ENCODE data around the gene CFAP53. TPM values are rescaled to one million over a fixed set of nuclear protein-coding genes. Genes with fewer than 3 reads are reported as not detected.

Gene CFAP53
- polyA plus RNA-seq, 1 of the 3 experiments (the other 2 are of a cell fraction): 1.6 TPM

DNA sequence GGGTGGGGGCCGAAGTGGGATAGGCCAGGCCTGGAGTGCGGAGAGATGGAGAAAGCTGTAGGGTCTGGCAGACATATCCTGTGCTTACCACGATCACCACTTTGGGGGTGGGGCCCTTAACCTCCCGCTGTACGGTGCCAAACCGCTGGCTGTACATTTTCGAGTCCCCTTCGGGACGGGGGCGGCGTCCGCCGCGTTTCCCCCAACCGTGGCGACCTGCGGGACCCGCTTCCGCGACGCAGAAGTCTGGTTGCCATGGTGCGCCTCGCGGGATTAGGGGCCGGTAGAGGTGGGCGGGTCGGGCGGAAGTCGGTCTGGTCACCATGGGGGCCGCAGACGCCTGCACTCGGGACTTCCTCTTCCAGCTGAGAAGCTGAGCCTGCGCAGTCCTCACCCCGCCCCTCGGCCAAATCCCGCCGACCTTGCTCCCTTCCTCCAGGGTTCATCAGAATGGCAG lies at the start of gene CFAP53 (continued):
- TF ChIP-seq RFX5 (IDR thresholded peaks at IDR 0.05; ENCODE audit: low read length): no peak
- no peak for TF ChIP-seq RXRA (IDR thresholded peaks at IDR 0.05; ENCODE audit: borderline replicate concordance, low read depth)
- TF ChIP-seq SIN3A (IDR thresholded peaks at IDR 0.05; ENCODE audit: borderline replicate concordance, low read depth, low read length): peak; percentile 82; the same call in 1 of the 2 replicates
- no peak for TF ChIP-seq TCF12 (IDR thresholded peaks at IDR 0.05)
- no peak for TF ChIP-seq JUND (IDR thresholded peaks at IDR 0.05)
- TF ChIP-seq MXI1 (IDR thresholded peaks at IDR 0.05; ENCODE audit: low read depth, low read length): peak; percentile 93
- TF ChIP-seq, protein P1, sequence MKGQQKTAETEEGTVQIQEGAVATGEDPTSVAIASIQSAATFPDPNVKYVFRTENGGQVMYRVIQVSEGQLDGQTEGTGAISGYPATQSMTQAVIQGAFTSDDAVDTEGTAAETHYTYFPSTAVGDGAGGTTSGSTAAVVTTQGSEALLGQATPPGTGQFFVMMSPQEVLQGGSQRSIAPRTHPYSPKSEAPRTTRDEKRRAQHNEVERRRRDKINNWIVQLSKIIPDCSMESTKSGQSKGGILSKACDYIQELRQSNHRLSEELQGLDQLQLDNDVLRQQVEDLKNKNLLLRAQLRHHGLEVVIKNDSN (IDR thresholded peaks at IDR 0.05; ENCODE audit: borderline replicate concordance, low read depth): no peak
- peak; percentile 98 for TF ChIP-seq CHD2 (IDR thresholded peaks at IDR 0.05; ENCODE audit: low read length, partially characterized antibody)
- TF ChIP-seq RCOR1 (IDR thresholded peaks at IDR 0.05; ENCODE audit: low read length): 0 out of 2 replicates have a peak, but pooled peaks have one; percentile 9
- TF ChIP-seq, protein P2, sequence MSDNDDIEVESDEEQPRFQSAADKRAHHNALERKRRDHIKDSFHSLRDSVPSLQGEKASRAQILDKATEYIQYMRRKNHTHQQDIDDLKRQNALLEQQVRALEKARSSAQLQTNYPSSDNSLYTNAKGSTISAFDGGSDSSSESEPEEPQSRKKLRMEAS (IDR thresholded peaks at IDR 0.05; ENCODE audit: low read depth): no peak
- TF ChIP-seq GATA2 (CRISPR knock-in tag; IDR thresholded peaks at IDR 0.05): no peak
- no peak for TF ChIP-seq FOXJ3 (CRISPR knock-in tag; IDR thresholded peaks at IDR 0.05)
- peak; percentile 85 for TF ChIP-seq GABPA (IDR thresholded peaks at IDR 0.05; ENCODE audit: low read depth)
- peak; percentile 81; the same call in 1 of the 2 replicates for TF ChIP-seq POLR2AphosphoS5 (IDR thresholded peaks at IDR 0.05; ENCODE audit: low read depth, low read length)

DNA sequence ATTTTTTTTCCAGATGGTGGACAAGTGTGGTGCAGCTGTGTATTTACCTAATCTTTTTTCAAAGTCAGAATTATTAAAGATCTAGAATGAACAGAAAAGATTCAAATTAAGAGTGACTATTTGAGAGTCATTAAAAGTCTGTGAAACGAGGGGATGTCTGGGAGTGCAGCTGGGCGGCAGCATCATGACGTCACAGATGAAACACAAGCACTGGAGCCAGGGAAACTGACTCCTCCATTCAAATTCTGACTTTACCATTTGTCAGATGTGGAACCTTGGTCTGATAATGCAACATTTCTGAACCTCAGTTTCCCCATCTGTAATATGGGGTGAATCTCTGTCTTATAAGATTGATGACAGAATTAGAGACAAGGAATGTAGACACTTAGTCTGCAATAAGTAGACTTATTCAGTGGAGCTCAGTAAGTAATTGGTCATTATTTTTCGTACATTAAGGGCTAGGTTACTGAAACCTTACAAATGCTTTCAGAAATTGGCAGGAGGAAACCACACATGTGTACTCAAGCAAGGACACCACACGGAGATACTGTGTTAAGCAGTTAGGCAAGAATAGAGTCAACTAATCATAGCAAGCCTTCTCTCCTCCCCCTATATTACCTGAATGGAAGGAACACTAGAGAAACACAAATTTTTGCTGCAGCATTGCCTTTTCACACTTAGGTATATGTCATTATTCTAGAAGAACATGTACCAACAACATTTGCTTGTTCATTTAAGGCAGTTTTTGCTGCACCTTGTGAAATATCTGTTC lies 49.0 kb upstream of the CFAP53 start:
- no peaks in the 10 kb centered on the region for H3K4me1 ChIP-seq (ENCODE audit: control insufficient read depth in 1 of 2, insufficient read depth in 2 of 2, low read depth in 1 of 2, low read length in 1 of 2)
- H2AFZ ChIP-seq (ENCODE audit: low read depth): peak overlapping the region; percentile 46; the same call in 1 of the 2 replicates
- no peak overlapping the region for H3K27ac ChIP-seq (ENCODE audit: low read depth in 2 of 2, low read length in 1 of 2)
- H3F3A ChIP-seq (replicated peaks; ENCODE audit: insufficient read depth): no peaks in the 10 kb centered on the region
- POLR2A ChIA-PET: no interaction called here
- no peaks in the 10 kb centered on the region for H3K27me3 ChIP-seq (ENCODE audit: insufficient read depth)
- H3K9me2 ChIP-seq: no peaks in the 10 kb centered on the region
- no peaks in the 10 kb centered on the region for H3K36me3 ChIP-seq (replicated peaks in 1 of 2; ENCODE audit: control insufficient read depth in 1 of 2, insufficient read depth in 2 of 2, low read length in 1 of 2)
- no peak overlapping the region for H3K4me2 ChIP-seq
- 22% methylated on average over 5 of the region's 5 CpGs for WGBS (ENCODE audit: low lambda C conversion rate)
- no peaks in the 10 kb centered on the region for H4K20me1 ChIP-seq (ENCODE audit: insufficient read depth)
- no peaks in the 10 kb centered on the region for H3K79me2 ChIP-seq (ENCODE audit: insufficient read depth)
- no peaks in the 10 kb centered on the region for H3K9me3 ChIP-seq
- no peak for DNase-seq
- no peak overlapping the region for H3K4me3 ChIP-seq (ENCODE audit: low read depth in 2 of 2, low read length in 1 of 2)
- H3K9ac ChIP-seq: no peak overlapping the region
- CTCF ChIA-PET: interaction anchor here (1.2 kb wide), 1 partner anchor 42 kb away, joined by 5 read pairs; no protein-coding TSS in a partner anchor
- TF ChIP-seq MEF2A (IDR thresholded peaks at IDR 0.05; ENCODE audit: borderline replicate concordance, low read depth): no peak
- TF ChIP-seq, protein P3, sequence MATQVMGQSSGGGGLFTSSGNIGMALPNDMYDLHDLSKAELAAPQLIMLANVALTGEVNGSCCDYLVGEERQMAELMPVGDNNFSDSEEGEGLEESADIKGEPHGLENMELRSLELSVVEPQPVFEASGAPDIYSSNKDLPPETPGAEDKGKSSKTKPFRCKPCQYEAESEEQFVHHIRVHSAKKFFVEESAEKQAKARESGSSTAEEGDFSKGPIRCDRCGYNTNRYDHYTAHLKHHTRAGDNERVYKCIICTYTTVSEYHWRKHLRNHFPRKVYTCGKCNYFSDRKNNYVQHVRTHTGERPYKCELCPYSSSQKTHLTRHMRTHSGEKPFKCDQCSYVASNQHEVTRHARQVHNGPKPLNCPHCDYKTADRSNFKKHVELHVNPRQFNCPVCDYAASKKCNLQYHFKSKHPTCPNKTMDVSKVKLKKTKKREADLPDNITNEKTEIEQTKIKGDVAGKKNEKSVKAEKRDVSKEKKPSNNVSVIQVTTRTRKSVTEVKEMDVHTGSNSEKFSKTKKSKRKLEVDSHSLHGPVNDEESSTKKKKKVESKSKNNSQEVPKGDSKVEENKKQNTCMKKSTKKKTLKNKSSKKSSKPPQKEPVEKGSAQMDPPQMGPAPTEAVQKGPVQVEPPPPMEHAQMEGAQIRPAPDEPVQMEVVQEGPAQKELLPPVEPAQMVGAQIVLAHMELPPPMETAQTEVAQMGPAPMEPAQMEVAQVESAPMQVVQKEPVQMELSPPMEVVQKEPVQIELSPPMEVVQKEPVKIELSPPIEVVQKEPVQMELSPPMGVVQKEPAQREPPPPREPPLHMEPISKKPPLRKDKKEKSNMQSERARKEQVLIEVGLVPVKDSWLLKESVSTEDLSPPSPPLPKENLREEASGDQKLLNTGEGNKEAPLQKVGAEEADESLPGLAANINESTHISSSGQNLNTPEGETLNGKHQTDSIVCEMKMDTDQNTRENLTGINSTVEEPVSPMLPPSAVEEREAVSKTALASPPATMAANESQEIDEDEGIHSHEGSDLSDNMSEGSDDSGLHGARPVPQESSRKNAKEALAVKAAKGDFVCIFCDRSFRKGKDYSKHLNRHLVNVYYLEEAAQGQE (IDR thresholded peaks at IDR 0.05; ENCODE audit: low read depth, low read length): no peak
- no peak for TF ChIP-seq RCOR1 (IDR thresholded peaks at IDR 0.05; ENCODE audit: low read length)
- no peak for TF ChIP-seq FOXJ3 (CRISPR knock-in tag; IDR thresholded peaks at IDR 0.05)
- TF ChIP-seq, protein P4, sequence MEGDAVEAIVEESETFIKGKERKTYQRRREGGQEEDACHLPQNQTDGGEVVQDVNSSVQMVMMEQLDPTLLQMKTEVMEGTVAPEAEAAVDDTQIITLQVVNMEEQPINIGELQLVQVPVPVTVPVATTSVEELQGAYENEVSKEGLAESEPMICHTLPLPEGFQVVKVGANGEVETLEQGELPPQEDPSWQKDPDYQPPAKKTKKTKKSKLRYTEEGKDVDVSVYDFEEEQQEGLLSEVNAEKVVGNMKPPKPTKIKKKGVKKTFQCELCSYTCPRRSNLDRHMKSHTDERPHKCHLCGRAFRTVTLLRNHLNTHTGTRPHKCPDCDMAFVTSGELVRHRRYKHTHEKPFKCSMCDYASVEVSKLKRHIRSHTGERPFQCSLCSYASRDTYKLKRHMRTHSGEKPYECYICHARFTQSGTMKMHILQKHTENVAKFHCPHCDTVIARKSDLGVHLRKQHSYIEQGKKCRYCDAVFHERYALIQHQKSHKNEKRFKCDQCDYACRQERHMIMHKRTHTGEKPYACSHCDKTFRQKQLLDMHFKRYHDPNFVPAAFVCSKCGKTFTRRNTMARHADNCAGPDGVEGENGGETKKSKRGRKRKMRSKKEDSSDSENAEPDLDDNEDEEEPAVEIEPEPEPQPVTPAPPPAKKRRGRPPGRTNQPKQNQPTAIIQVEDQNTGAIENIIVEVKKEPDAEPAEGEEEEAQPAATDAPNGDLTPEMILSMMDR (IDR thresholded peaks at IDR 0.05): no peak
- TF ChIP-seq, protein P1 (IDR thresholded peaks at IDR 0.05; ENCODE audit: borderline replicate concordance, low read depth): no peak
- TF ChIP-seq, protein P5, sequence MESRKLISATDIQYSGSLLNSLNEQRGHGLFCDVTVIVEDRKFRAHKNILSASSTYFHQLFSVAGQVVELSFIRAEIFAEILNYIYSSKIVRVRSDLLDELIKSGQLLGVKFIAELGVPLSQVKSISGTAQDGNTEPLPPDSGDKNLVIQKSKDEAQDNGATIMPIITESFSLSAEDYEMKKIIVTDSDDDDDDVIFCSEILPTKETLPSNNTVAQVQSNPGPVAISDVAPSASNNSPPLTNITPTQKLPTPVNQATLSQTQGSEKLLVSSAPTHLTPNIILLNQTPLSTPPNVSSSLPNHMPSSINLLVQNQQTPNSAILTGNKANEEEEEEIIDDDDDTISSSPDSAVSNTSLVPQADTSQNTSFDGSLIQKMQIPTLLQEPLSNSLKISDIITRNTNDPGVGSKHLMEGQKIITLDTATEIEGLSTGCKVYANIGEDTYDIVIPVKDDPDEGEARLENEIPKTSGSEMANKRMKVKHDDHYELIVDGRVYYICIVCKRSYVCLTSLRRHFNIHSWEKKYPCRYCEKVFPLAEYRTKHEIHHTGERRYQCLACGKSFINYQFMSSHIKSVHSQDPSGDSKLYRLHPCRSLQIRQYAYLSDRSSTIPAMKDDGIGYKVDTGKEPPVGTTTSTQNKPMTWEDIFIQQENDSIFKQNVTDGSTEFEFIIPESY (IDR thresholded peaks at IDR 0.05; ENCODE audit: borderline replicate concordance, low read depth): no peak
- TF ChIP-seq TCF12 (IDR thresholded peaks at IDR 0.05): no peak
- TF ChIP-seq, protein P6, sequence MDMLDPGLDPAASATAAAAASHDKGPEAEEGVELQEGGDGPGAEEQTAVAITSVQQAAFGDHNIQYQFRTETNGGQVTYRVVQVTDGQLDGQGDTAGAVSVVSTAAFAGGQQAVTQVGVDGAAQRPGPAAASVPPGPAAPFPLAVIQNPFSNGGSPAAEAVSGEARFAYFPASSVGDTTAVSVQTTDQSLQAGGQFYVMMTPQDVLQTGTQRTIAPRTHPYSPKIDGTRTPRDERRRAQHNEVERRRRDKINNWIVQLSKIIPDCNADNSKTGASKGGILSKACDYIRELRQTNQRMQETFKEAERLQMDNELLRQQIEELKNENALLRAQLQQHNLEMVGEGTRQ (IDR thresholded peaks at IDR 0.05; ENCODE audit: borderline replicate concordance, low read depth, low read length): no peak
